SHP77 treated with DMSO at 0.1 percent for 48 hours (cell line): ENCODE results near the gene DRC1.
A peak's percentile ranks its signal among the peaks of the same experiment; 100 is the strongest.
"Not testable (repeated sequence)": the region's sequence is repeated elsewhere in the genome, so short reads cannot be mapped to it uniquely, and the experiment has no call there.

ENCODE experiments used
- DNase-seq: peaks from one replicate; lab custom pipeline; 2025; lab: John Stamatoyannopoulos, UW

The DRC1 gene

GRCh38 chr2:26463244-26464192 lies 61.8 kb downstream of the DRC1 start:
- DNase-seq = no peak

DNA sequence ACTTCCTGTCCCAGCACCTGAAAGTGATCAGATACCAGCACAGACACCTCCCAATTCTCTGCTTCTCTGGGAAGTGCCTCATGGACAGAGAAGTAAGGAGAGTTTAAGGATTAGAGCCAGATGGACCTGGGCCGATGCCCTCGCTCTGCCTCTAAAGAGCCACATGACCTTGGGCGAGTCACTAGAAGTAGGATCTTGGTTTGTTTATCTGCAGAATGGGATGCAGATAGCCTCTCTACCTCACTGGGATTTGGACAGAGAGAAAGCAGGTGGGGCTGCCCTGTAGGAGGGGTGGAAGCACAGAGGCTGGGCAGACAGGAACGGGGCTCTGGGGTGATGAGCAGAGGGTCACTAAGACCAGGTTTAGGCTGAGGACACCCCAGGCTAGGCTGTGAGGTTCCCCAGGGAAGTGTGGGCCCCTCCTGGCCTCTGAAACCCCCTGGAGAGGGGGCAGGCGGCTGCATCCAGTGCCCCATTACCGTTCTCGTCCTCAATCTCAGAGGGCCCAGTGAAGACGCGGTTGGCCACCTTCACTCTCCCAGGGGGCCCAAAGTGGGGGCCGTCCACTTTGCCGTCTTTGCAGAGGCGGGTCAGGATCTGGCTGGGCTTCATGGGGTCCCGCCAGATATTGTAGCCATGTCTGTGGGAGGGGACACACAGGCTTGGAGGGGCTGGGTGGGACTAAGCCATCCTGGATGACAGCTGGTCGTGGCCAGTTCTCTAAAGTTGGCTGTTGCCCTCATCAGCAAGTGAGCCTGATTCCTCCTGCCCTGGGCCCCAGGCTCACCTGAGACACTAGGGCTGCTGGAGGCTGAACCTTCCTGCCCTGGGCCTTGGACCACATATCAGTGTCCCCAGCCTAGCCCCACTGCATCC lies 62.9 kb downstream of the DRC1 start:
- DNase-seq = no peak

GRCh38 chr2:26465266-26465925 lies 63.7 kb downstream of the DRC1 start:
- no peak for DNase-seq

DNA sequence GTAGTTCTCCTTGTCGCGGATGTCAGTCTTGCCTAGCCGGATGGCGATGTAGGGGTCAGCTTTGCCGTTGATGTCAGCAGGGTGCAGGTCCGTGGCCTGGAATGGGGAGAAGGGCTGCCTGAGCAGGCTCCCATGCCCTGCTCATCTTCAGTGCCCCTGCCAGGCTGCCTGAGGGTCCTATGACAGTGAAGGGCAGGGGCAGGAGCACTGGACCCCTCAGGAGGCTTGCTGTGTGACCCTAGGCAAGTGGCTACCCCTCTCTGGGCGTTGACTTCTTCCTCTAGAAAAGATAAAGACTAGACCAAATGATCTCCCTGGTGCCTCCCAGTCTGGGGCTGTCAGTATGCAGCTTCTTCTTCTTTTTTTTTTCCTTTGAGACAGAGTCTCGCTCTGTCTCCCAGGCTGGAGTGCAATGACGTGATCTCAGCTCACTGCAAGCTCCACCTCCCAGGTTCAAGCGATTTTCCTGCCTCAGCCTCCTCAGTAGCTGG lies 64.3 kb downstream of the DRC1 start:
- no peak for DNase-seq

DNA sequence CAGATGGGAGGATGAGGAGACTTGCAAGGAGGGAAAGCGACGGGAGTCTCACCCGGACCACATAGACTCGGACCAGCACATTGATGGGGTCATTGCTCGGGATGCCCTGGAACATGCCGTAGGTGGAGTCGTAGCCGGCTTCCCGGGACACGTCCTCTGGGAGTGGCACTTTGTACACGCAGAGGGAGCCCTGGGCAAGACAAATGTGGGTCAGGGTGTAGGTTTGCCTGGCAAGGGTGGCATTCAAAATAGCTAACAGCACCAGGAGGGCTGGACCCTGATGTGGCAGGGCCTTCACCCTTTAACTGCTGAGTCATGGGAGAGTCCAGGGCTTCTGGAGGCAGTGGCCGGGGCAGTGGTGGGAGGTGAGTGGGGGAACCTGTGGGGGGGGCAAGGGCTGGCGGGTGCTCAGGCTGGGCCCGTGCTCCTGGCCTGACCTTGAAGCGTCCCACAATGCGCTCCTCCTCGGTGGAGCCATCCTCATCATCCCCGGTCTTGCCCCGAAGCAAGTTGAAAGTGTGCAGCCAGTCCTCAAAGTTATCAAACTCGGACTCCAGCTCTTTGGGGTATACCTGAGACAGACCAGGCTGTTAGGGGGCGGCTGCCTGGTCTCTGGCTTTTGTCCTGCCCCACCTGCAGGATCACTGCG lies 65.1 kb downstream of the DRC1 start:
- DNase-seq = no peak

- not testable (repeated sequence) for DNase-seq
Measured at GRCh38 chr2:26468544-26468943, 66.8 kb downstream of the DRC1 start.

GRCh38 chr2:26469092-26469710 lies 67.5 kb downstream of the DRC1 start:
- DNase-seq = peak; percentile 10

GRCh38 chr2:26469955-26470354 lies 68.2 kb downstream of the DRC1 start:
- DNase-seq = no peak

DNA sequence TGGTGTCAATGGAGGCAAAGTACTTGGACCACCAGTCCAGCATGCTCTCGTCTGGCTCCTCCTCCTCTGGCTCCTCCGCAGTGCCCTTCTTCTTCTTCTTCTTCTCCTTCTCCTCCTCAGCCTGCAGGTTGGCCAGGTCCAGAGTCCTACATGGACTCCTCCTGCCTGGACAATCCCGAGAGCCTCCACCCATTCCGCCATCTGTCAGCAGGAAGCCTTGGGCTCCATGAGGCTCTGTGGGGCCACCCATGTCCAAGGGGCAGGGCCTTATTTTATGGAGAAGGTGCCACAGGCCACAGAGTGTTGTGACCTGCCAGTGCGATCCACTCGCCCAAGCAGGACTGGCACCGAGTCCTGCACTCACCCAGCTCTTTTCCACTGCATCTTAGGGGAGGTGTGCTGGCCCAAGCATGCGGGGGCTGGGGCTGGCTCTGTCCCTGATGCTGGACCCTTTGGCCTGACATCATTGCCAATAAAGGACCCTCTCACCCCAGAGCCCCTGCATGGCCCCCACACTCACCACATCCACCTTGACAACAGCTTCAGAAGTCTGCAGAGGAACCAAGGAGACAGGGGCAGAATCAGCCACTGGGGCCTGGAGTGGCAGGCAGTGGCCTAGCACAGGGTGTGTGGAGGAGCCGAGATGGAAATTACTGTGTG lies 69.0 kb downstream of the DRC1 start:
- DNase-seq = no peak

- no peak for DNase-seq
Measured at GRCh38 chr2:26471289-26471688, 69.6 kb downstream of the DRC1 start.

DNA sequence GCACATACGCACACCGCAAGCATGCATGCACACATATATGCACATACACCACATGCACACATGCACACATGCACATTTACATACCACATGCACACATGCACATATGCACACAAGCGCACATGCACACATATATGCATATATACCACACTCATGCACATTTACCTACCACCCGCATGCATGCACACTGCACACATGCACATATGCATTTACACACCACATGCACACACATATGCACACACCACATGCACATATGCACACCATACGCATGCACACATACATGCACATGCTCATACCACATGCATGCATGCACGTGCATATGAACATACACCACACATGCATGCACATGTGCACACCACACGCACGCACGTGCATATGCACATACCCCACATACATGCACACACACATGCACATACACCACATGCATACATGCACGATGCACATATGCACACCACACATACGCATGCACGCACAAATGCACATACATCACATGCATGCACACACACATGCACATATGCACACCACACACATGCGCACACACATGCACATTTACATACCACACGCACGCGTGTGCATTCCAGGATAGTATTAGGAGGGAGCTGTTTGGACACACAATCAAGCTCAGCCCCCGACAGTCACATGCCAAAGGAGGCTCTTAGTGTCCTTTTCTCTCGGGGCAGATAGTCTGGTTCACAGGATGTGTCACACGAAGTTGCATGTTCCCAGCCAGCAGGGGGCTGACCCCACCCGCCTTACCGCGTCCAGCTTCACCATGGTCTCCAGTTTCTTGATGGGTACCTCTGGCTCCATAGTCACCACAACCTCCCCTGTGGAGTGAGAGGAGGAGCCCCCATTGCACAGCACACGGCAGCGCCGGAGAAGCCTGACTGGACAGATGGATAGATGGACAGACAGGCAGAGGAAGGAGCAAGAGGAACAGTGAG lies 70.3 kb downstream of the DRC1 start:
- no peak for DNase-seq

GRCh38 chr2:26472821-26473655 lies 71.3 kb downstream of the DRC1 start:
- no peak for DNase-seq

- no peak for DNase-seq
Measured at GRCh38 chr2:26473796-26474195, 72.1 kb downstream of the DRC1 start.

- DNase-seq = no peak
Measured at GRCh38 chr2:26474261-26474785, 72.6 kb downstream of the DRC1 start.

GRCh38 chr2:26475037-26475436 lies 73.3 kb downstream of the DRC1 start:
- no peak for DNase-seq

- no peak for DNase-seq
Measured at GRCh38 chr2:26475832-26476501, 74.2 kb downstream of the DRC1 start.

GRCh38 chr2:26477126-26477910 lies 75.6 kb downstream of the DRC1 start:
- no peak for DNase-seq
